ENCODE data around the gene AXIN1. TPM values are rescaled to one million over a fixed set of nuclear protein-coding genes. Genes with fewer than 3 reads are reported as not detected.

AXIN1 gene
- total and polyA plus RNA-seq, 2 donors (not counting 3 experiments of a cell fraction or from before 2014, with no cell fraction given): 8.3 to 21.9 TPM

DNA sequence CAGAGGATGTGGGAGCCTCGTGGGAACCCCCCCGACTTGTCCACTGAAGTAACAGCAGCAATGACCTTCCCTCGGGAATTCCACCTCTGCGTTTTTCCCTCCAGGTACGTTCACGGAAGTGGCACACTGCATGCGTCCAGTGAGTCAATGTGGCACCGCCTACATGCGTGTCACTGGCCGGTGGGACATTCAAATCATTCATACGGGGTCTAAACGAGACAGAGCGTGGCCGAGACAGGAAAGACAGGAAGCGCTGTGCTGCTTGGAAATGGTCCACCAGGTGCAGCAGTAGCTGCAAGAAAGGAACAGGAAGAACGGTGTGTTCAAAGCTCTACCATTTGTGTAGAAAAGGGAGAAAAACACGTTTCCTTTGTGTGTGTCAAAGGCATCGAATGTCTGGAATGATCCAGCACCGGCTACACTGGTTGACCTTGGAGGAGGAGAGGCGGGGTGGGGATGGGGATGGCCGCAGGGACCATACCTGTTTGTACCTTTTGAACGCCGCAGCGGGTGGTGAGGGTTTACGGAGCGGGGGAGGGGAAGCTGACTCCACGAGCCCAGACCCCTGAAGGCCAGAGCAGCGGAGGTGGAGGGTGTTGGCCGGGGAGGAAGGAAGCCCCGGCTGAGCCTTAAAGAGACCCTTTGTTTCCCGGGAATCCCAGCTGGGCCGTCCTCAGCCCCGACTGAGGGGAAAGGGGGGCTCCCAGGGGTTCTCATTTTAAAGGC lies 31.0 kb upstream of the AXIN1 start:
- no peak for TF ChIP-seq MYC (IDR thresholded peaks at IDR 0.05; ENCODE audit: low read depth, low read length)
- TF ChIP-seq EZH2 (IDR thresholded peaks at IDR 0.05; ENCODE audit: borderline replicate concordance, low read depth, low read length, severe bottlenecking): no peak
- TF ChIP-seq JUN (IDR thresholded peaks at IDR 0.05; ENCODE audit: borderline replicate concordance, insufficient read depth, insufficient read length, low read depth): no peak
- TF ChIP-seq, protein P1, sequence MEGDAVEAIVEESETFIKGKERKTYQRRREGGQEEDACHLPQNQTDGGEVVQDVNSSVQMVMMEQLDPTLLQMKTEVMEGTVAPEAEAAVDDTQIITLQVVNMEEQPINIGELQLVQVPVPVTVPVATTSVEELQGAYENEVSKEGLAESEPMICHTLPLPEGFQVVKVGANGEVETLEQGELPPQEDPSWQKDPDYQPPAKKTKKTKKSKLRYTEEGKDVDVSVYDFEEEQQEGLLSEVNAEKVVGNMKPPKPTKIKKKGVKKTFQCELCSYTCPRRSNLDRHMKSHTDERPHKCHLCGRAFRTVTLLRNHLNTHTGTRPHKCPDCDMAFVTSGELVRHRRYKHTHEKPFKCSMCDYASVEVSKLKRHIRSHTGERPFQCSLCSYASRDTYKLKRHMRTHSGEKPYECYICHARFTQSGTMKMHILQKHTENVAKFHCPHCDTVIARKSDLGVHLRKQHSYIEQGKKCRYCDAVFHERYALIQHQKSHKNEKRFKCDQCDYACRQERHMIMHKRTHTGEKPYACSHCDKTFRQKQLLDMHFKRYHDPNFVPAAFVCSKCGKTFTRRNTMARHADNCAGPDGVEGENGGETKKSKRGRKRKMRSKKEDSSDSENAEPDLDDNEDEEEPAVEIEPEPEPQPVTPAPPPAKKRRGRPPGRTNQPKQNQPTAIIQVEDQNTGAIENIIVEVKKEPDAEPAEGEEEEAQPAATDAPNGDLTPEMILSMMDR (IDR thresholded peaks at IDR 0.05; ENCODE audit: extremely low read depth in 1 of 2, insufficient read depth in 1 of 2, low read depth in 1 of 2, low read length in 2 of 2): no peak
- TF ChIP-seq POLR2A (IDR thresholded peaks at IDR 0.05; ENCODE audit: low read depth, low read length): no peak
- no peak for TF ChIP-seq FOS (IDR thresholded peaks at IDR 0.05; ENCODE audit: borderline replicate concordance, insufficient read depth, low read length)
- TF ChIP-seq POLR2AphosphoS5 (IDR thresholded peaks at IDR 0.05; ENCODE audit: insufficient read depth, low read depth, low read length): no peak
- TF ChIP-seq, protein P2, sequence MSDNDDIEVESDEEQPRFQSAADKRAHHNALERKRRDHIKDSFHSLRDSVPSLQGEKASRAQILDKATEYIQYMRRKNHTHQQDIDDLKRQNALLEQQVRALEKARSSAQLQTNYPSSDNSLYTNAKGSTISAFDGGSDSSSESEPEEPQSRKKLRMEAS (IDR thresholded peaks at IDR 0.05; ENCODE audit: insufficient read depth, insufficient read length): no peak
- no peak for TF ChIP-seq GATA2 (IDR thresholded peaks at IDR 0.05; ENCODE audit: insufficient read depth, insufficient read length, low read depth, low read length)
- H3K9ac ChIP-seq (replicated peaks; ENCODE audit: extremely low read depth, insufficient read depth, low read length): no peak overlapping the region
- peaks cover 20% of the 10 kb centered on the region for H3K4me1 ChIP-seq (ENCODE audit: control insufficient read depth, extremely low read depth, insufficient read depth, low read length)
- no TSS peak for BruUV-seq (replicated peaks)
- peak overlapping the region in 2 of 3 experiments; percentile 12 to 93 for H3K4me3 ChIP-seq (replicated peaks in 1 of 3; ENCODE audit: insufficient read depth in 1 of 3, low read depth in 1 of 3, low read length in 3 of 3)
- ChIA-PET CTCF (interaction anchor here (1.2 to 1.9 kb wide), 2 partner anchors 8 to 104 kb away, joined by 6 to 7 read pairs; no protein-coding TSS in a partner anchor), POLR2A (no interaction called here)
- no peaks in the 10 kb centered on the region for H4K20me1 ChIP-seq (replicated peaks; ENCODE audit: control insufficient read depth, extremely low read depth, insufficient read depth, low read length)
- dilution Hi-C loops (cut with MboI; ENCODE audit: extremely low pct_ligation_motif_present, low sequenced_read_pairs) (no loop called here), intact Hi-C loops (cut with micrococcal nuclease) (loop anchor here (1.0 kb wide), 1 partner anchor 13 kb away; no protein-coding TSS in a partner anchor)
- DNase-seq (ENCODE audit: low read depth, low spot score) (peak; percentile 31), FAIRE-seq (peak; percentile 67)
- no peaks in the 10 kb centered on the region for H3K27me3 ChIP-seq (ENCODE audit: control insufficient read depth in 2 of 2, insufficient read depth in 2 of 2, low read length in 2 of 2)
- H2AFZ ChIP-seq (ENCODE audit: low read depth, low read length): peak overlapping the region; percentile 1
- H3K4me2 ChIP-seq (ENCODE audit: insufficient read depth, low read length): peak overlapping the region; percentile 89
- H3K9me3 ChIP-seq (replicated peaks; ENCODE audit: control insufficient read depth, insufficient read depth, low read length): no peaks in the 10 kb centered on the region
- H3K36me3 ChIP-seq (ENCODE audit: control insufficient read depth in 2 of 2, extremely low read depth in 1 of 2, insufficient read depth in 2 of 2, low read length in 2 of 2): peaks cover 0 to 2% of the 10 kb centered on the region in 2 experiments
- H3K9me1 ChIP-seq (replicated peaks; ENCODE audit: control insufficient read depth, extremely low read depth, insufficient read depth, low read length): no peaks in the 10 kb centered on the region
- H3K79me2 ChIP-seq (ENCODE audit: control insufficient read depth, insufficient read depth, low read length): peaks cover 24% of the 10 kb centered on the region
- peak overlapping the region; percentile 64 for H3K27ac ChIP-seq (ENCODE audit: insufficient read depth, low read depth, low read length)

All from endothelial cell of umbilical vein (primary cell).